GM18909 (cell line): Measurements from ENCODE around the gene RGS10.

ENCODE experiments used
- ATAC-seq: cut with Tn5 transposase; IDR thresholded peaks from one replicate; pipeline ENCODE4 v1.9.1; 2021; ENCODE audit warnings: mild to moderate bottlenecking; ENCODE audit not compliant: unreplicated experiment, poor library complexity

Gene RGS10

DNA sequence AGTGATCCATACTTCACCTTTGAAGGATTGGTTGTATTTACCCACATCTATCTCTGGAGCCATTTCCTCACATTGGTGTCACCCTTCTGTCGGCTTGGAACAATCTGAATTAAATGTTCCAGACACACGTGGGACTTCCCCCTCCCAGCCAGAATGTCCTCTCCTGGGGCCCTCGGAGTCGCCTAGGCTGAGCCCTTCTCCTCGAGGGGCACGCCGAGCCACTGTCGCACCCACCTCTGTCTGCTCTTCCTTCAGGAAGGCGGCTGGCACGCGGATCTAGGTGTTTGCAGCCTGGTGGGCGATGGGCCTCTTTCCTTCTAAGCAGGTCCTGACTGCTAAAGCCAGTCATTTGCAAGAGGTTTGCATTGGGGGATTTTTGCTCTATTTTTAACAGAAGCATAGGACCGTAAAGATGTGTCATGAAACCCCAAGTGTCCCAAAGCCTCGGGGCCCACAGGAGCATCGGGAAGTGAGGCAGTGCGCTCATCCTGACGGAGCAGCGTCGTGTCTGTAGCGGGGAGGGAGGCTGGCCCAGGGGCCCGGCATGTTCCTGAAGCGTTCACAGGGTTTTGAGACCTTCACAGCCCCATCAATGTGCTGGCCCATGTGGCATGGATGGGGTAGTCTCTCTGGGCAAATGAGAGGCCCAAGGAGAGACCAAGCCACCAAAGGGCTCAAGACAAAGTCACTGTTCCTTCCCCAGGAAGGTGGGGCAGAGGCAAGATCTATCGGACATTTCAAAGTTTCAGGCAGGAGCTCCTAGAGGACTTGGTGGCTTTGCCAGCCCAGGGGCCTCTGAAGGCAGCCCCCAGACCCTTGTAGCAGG lies 86.7 kb downstream of the RGS10 start:
- no peak for ATAC-seq

DNA sequence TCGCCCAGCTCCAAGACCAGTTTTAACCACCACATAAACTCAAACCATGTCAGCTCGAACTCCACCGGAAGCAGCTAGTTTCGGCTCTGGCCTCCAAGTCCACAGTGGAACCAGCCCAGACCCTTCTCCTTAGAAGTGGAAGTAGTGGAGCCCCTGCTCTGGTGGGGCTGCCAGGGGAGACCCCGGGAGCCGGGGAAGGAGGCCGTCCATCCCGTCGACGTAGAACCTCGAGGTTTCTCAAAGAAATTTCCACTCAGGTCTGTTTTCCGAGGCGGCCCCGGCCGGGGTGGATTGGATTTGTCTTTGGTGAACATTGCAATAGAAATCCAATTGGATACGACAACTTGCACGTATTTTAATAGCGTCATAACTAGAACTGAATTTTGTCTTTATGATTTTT lies 87.5 kb downstream of the RGS10 start:
- ATAC-seq = no peak

DNA sequence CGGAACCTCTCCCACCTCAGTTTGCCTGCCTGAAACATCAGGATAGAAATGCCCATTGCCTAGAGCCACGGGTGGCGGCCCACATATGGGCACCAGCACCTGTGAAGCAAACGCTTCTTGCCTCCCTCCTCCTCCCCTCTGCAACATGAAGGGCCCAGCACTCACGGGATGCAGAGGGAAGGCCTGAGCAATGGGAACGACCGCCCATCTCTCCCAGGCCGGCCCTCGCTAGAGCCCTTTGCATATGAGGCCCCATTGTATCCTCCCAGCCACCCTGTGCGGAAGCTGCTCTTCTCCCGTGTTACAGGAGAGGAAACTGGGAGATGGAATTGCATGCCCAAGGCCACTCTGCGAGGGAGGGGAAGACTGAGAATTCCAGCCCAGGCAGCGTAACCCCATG lies 88.2 kb downstream of the RGS10 start:
- ATAC-seq = no peak

DNA sequence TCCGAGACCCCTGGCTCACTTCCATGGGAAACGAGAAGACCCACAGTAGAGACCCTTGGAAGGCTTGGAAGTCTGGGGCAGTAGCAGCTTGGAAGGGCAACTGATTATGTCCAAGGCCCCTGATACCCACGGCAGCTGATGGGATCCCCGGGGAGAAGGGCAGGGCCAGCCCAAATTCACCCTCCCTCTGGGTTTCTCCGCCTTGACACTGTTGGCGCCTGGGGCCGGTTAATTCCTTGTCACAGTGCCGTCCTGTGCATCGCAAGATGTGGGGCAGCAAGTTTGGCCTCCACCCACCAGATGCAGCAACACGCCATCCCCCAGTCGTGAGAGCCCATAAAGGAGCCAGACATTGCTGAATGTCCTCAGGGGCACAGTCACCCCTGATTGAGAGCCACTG lies 89.2 kb downstream of the RGS10 start:
- ATAC-seq = no peak

DNA sequence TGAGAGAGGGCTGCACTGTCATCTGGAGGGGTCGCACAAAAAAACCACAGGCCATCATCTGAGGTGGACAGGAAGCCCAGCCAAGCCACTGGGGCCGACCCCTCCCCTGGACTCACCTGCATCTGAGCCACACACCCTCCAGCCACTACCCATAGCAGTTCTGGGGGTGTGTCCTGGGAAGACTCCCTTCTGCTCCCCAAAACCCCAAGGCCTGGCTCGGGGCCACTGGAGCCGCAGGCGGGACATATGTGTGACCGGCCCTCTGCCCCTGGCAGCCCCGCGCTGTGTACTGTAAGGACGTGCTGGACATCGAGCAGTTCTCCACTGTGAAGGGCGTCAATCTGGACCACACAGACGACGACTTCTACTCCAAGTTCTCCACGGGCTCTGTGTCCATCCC lies 90.1 kb downstream of the RGS10 start:
- no peak for ATAC-seq

DNA sequence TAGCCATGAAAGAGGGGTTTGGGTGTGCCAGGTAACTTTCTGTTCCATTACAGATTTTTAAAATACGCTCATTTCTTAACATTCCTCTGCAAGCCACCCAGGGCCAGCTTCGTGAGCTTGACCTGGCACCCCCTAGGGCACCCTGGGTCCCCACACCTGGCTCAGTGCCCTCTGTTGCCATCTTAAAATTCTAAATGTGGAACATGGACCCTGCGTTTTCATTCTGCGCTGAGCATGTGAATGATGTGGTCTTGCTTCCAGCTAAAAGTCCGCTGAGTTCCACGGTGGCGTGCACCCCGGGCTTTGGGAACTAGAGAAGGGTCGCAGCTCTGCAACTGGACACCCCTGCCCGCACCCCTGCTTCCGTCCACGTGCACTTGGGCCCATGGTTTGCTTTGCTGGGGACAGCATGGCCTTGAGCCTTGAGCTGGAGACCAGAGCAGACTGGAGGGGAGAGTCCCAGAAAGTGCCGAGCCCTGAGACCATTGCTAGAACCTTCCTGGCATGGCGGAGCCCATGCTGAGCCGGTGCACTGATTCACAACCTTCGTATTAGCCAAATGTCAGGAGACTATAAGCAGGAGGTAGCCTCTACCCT lies 91.1 kb downstream of the RGS10 start:
- no peak for ATAC-seq

DNA sequence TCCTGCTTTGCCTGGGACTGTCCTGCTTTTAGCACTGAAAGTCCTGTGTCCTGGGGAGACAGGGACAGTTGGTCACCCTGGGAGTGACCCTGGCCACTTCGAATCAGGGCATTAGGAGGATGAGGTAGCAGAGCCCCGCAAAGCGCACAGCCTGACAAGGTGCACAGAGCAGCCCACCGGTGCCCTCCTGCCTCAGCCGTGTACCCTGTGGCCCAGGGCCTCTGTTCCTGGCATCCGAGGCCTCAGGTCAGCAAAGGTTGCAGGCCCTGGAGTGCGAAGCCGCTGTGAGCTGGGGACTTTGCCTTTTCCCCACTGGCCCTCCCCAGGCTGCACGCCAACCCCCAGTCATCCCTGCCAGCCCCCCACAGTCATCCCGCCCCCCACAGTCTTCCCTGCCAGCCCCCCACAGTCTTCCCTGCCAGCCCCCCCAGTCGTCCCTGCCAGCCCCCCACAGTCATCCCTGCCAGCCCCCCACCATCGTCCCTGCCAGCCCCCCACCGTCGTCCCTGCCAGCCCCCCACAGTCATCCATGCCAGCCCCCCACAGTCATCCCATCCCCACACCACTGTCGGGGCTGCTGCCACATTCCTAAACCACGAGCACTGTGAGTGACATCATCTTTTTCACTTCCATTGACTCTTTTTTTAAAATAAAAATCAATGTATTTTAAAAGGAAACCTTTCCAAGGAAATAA lies 91.8 kb downstream of the RGS10 start:
- no peak for ATAC-seq
